Activated naive CD8-positive, alpha-beta T cell treated with anti-CD3 and anti-CD28 coated beads for 36 hours (primary cell): ENCODE measurements around the gene MLLT3. TPM values are rescaled to one million over a fixed set of nuclear protein-coding genes. Genes with fewer than 3 reads are reported as not detected.
"Not testable (repeated sequence)": the region's sequence is repeated elsewhere in the genome, so short reads cannot be mapped to it uniquely, and the experiment has no call there.

ENCODE experiments used
- DNase-seq: peaks from one replicate; pipeline ENCODE4 v3.0.0; 2021
- H3K27ac Mint-ChIP-seq: one replicate; pipeline ENCODE4 v1.8.0; 2022; ENCODE audit warnings: mild to moderate bottlenecking, moderate library complexity, mixed read lengths
- H3K27me3 Mint-ChIP-seq: one replicate; pipeline ENCODE4 v1.8.0; 2022; ENCODE audit warnings: mild to moderate bottlenecking, mixed read lengths
- H3K36me3 Mint-ChIP-seq: one replicate; pipeline ENCODE4 v1.8.0; 2021; ENCODE audit warnings: mild to moderate bottlenecking, mixed read lengths
- H3K4me1 Mint-ChIP-seq: one replicate; pipeline ENCODE4 v1.8.0; 2021; ENCODE audit warnings: mixed read lengths
- H3K4me3 Mint-ChIP-seq: one replicate; pipeline ENCODE4 v1.8.0; 2022; ENCODE audit warnings: mild to moderate bottlenecking, moderate library complexity, mixed read lengths
- H3K9me3 Mint-ChIP-seq: one replicate; pipeline ENCODE4 v1.8.0; 2022; ENCODE audit warnings: mixed read lengths
- total RNA-seq, 2 experiments: library from RNA; stranded (reverse); gene quantifications; one replicate each; pipeline ENCODE4 v1.2.3, GENCODE V29; 2021

MLLT3 gene
- 10 to 100 TPM; 68.0 to 69.9 TPM for total RNA-seq

DNA sequence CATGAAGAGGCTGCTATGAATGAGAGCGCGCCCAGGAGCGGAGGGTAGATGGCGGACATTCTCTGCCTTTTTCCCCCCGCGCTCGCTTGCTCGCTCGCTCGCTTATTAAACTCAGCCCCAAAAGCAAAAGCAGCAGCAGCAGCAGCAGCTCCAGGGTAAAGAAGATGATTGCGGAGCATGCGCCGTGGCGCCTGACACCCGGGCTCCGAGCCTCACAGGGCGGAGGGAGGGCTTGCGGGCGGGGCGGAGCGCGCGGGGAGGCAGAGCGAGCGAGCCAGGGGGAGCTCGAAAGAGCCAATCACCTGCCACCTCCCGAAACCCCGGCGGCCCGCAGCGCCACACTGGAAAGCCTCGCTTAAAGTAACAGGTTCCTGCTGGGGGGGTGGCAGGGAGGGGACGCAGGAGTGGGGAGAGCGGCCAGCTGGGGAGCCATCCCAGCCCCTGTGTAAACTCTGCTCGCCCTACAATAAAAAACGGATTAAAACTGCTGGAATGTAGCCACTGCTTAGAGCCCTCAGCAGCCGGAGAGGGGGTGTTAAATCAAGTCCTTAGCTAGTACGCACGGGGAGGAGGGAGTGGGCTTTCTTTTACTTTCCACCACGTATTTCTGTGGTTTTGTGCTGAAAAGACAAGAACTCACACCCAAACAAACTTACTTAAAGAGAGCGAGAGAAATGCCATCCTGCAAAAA is at the start of gene MLLT3:
Gene MLLT3, minus strand, starts transcription at position 170 of the 691 bp plus-strand sequence.
- Mint-ChIP-seq H3K27ac (peak within 1 kb of the TSS; percentile 99), H3K4me3 (peak within 1 kb of the TSS; percentile 94), H3K36me3 (peaks cover 18% of the 10 kb centered on the region), H3K4me1 (peaks cover 38% of the 10 kb centered on the region), H3K9me3 (no peaks in the 10 kb centered on the region), H3K27me3 (no peaks in the 10 kb centered on the region)
- peak; percentile 98 for DNase-seq

DNA sequence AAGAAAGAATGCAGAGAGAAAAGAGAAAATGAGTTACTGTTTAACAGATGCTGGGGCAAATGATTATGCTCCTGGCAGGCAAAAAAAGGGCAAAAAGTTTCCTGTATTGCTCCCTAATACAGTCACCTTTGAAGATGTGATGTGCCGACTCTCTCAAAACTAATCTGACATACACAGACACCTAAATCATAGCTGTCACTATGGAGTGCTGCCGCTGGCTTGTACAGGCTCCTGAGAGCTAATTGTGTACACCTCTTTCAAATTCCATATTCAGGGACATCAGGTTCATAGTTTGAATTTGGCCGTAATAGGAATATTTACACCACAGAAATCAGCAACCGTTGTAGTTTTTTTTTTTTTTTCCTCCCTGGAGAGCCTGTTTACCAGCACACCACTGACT is 49.3 kb upstream of the MLLT3 start:
- Mint-ChIP-seq H3K27ac (no peak overlapping the region), H3K27me3 (no peaks in the 10 kb centered on the region), H3K36me3 (no peaks in the 10 kb centered on the region), H3K4me3 (no peak overlapping the region), H3K9me3 (no peaks in the 10 kb centered on the region), H3K4me1 (no peaks in the 10 kb centered on the region)
- DNase-seq = no peak

DNA sequence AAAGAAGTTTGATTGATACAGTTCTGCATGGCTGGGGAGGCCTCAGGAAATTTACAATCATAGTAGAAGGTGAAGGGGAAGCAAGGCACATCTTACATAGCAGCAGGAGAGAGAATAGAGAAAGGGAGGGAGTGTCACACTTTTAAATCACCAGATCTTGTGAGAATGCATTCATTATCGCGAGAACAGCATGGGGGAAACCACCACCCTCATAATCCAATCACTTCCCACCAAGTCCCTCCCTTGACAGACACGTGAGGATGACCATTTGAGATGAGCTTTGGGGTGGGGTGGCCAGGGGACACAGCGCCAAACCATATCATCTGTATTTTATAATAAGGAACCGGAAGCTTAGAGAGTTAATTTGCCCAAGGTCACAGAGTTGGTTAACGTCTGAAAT is 48.1 kb upstream of the MLLT3 start:
- H3K4me3 Mint-ChIP-seq = no peak overlapping the region
- no peaks in the 10 kb centered on the region for H3K9me3 Mint-ChIP-seq
- H3K4me1 Mint-ChIP-seq = no peaks in the 10 kb centered on the region
- H3K36me3 Mint-ChIP-seq = no peaks in the 10 kb centered on the region
- no peak overlapping the region for H3K27ac Mint-ChIP-seq
- H3K27me3 Mint-ChIP-seq = no peaks in the 10 kb centered on the region
- no peak for DNase-seq

DNA sequence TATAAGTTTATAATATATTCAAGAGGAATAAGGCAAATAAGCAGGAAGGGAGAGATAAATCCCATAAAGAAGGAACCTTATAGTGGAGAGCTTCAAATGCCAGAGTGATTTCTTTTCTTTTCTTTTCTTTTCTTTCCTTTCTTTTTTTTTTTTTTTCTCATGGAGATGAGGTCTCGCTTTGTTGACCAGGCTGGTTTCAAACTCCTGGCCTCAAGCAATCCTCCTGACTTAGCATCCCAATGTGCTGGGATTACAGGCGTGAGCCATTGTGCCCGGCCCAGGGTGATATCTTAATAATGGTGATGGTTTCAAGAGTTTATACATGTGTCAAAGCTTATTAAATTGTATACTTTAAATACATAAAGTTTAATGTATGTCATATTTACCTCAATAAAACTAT is 42.2 kb upstream of the MLLT3 start:
- H3K9me3 Mint-ChIP-seq = no peaks in the 10 kb centered on the region
- DNase-seq = no peak
- no peaks in the 10 kb centered on the region for H3K36me3 Mint-ChIP-seq
- no peak overlapping the region for H3K27ac Mint-ChIP-seq
- no peak overlapping the region for H3K4me3 Mint-ChIP-seq
- H3K27me3 Mint-ChIP-seq = no peaks in the 10 kb centered on the region
- H3K4me1 Mint-ChIP-seq = no peaks in the 10 kb centered on the region

DNA sequence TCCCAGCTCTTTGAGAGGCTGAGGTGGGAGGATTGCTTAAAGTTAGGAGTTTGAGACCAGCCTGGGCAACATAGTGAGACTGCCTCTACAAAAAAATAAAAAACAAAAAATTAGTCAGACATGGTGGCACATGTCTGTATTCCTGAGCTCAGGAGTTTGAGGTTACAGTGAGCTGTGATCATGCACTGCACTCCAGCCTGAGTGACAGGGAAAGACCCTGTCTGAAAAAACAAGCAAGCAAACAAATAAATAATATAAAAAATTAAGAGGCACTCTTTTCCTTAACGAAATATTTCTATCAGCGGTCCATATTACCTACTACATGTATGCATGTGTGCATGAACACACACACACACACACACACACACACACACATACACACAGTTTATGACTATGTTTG is 40.8 kb upstream of the MLLT3 start:
- no peak overlapping the region for H3K4me3 Mint-ChIP-seq
- H3K4me1 Mint-ChIP-seq = no peaks in the 10 kb centered on the region
- H3K27me3 Mint-ChIP-seq = no peaks in the 10 kb centered on the region
- H3K36me3 Mint-ChIP-seq = no peaks in the 10 kb centered on the region
- H3K9me3 Mint-ChIP-seq = no peaks in the 10 kb centered on the region
- no peak for DNase-seq
- H3K27ac Mint-ChIP-seq = no peak overlapping the region

DNA sequence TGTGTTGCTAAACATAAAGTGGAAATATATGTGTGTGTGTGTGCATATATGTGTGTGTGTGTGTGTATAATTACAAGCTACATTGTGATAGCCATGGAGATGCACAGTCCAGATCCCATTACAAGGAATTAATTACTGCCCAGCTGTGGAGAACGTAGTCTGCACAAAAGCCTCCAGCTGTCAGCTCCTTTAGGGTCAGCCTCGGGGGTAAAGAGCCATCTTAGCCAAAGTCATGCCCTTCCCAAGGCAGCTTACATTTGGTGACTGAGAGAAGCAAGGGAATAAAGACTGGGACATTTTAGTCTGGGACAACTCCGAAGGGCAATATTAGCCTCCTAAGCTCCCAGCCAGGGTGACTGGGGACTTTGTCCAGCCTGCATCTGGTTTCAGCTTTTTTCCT is 39.9 kb upstream of the MLLT3 start:
- Mint-ChIP-seq H3K9me3 (no peaks in the 10 kb centered on the region), H3K4me1 (no peaks in the 10 kb centered on the region), H3K27ac (no peak overlapping the region), H3K4me3 (no peak overlapping the region), H3K36me3 (no peaks in the 10 kb centered on the region), H3K27me3 (no peaks in the 10 kb centered on the region)
- no peak for DNase-seq

DNA sequence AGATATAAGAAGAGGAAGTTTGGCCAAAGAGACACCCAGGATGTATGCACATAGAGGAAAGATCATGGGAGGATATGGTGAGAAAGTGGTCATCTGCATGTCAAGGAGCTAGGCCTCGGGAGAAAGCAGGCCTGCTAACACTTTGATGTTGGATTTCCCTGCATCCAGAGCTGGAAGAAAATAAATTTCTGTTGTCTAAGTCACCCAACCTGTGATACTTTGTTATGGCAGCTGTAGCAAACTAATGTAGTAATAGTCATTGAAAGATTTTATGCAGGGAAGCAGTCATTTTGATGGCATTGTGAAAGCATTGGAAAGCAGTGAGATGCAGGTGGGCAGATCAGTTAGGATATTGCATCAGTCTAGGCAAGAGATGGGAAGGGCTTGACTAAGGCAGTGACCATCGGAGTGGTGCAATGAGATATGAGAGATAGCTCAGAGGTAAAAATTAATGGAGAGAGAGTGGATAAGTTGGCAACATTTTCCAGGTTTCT is 37.2 kb upstream of the MLLT3 start:
- no peak overlapping the region for H3K27ac Mint-ChIP-seq
- no peak for DNase-seq
- H3K9me3 Mint-ChIP-seq = no peaks in the 10 kb centered on the region
- no peaks in the 10 kb centered on the region for H3K4me1 Mint-ChIP-seq
- no peaks in the 10 kb centered on the region for H3K36me3 Mint-ChIP-seq
- no peak overlapping the region for H3K4me3 Mint-ChIP-seq
- no peaks in the 10 kb centered on the region for H3K27me3 Mint-ChIP-seq

DNA sequence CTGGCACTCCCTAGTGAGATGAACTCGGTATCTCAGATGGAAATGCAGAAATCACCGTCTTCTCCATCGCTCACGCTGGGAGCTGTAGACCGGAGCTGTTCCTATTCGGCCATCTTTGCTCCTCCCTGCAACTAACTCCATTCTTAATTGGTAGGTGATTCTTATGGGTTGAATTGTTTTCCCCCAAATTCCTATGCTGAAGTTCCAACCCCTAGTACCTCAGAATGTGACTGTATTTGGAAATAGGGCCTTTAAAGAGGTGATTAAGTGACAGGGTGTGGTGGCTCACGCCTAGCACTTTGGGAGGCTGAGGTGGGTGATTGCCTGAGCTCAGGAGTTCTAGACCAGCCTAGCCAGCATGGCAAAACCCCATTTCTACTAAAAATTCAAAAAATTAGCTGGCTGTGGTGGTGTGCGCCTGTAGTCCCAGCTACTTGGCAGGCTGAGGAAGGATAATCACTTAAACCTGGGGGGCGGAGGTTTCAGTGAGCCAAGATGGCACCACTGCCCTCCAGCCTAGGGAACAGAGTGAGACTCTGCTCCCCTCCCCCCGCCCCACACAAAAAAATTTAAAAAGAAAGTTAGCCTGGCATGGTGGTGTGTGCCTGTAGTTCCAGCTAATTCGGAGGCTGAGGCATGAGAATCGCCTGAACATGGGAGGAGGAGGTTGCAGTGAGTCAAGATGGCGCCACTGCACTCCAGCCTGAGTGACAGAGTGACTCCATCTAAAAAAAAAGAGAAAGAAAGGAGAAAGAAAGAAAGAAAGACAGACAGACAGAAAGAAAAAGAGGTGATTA is 36.6 kb upstream of the MLLT3 start:
- Mint-ChIP-seq H3K27me3 (no peaks in the 10 kb centered on the region), H3K36me3 (no peaks in the 10 kb centered on the region)

DNA sequence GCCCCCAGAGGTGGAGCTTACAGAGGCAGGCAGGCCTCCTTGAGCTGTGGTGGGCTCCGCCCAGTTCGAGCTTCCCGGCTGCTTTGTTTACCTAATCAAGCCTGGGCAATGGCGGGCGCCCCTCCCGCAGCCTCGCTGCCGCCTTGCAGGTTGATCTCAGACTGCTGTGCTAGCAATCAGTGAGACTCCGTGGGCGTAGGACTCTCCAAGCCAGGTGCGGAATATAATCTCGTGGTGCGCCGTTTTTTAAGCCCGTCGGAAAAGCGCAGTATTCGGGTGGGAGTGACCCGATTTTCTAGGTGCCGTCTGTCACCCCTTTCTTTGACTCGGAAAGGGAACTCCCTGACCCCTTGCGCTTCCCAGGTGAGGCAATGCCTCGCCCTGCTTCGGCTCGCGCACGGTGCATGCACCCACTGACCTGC is 36.0 kb upstream of the MLLT3 start:
- DNase-seq = peak; percentile 35
- H3K27ac Mint-ChIP-seq = peak overlapping the region; percentile 75
- not testable (repeated sequence) for H3K27me3 Mint-ChIP-seq, H3K9me3 Mint-ChIP-seq, H3K36me3 Mint-ChIP-seq, H3K4me3 Mint-ChIP-seq, H3K4me1 Mint-ChIP-seq

More for the DNA sequence above, 36.6 kb upstream of the MLLT3 start:
- no peaks in the 10 kb centered on the region for H3K9me3 Mint-ChIP-seq
- peak overlapping the region; percentile 75 for H3K27ac Mint-ChIP-seq
- DNase-seq = no peak
- no peak overlapping the region for H3K4me3 Mint-ChIP-seq
- H3K4me1 Mint-ChIP-seq = no peaks in the 10 kb centered on the region

DNA sequence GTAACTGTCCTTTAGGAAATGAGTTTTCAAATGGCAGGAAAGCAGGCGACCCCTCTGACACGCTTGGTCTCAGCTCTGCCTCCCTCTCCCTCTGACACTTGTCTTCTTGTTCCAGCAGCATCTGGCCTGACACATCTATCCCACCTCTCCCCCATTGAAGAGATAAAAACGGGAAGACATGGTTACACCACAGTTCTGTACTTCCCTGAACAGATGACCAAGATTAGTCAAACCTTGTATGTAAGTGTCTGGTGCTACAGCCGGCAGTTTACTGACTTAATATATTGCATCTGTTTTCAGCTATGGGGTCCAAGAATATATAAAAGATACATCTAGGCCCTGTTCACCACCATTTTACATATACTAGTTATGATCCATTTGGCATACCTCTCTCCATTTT is 29.6 kb upstream of the MLLT3 start:
- DNase-seq = no peak

DNA sequence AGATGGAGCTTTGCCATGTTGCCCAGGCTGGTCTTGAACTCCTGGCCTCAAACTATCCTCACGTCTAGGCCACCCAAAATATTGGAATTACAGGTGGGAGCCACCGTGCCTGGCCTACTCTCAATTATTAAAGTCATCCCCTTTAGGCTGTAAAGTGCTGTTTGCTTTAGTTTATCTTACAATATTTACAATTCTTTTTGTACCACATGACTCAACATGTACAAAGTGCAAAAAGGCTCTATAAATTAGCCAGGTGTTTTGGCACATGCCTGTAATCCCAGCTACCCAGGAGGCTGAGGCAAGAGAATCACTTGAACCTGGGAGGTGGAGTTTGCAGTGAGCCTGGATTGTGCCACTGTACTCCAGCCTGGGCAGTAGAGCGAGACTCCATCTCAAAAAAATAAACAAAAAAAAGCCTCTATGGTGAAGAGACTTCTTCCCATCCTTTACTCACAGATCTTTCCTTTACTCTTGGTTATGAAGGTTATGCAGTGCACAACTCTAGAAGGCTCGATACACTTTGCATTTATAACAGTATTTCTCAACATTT is 28.5 kb upstream of the MLLT3 start:
- no peaks in the 10 kb centered on the region for H3K4me1 Mint-ChIP-seq
- no peaks in the 10 kb centered on the region for H3K9me3 Mint-ChIP-seq
- H3K27me3 Mint-ChIP-seq = peaks cover 4% of the 10 kb centered on the region
- H3K4me3 Mint-ChIP-seq = no peak overlapping the region
- no peak overlapping the region for H3K27ac Mint-ChIP-seq
- DNase-seq = no peak
- H3K36me3 Mint-ChIP-seq = no peaks in the 10 kb centered on the region

More for the DNA sequence above, 29.6 kb upstream of the MLLT3 start:
- H3K9me3 Mint-ChIP-seq = no peaks in the 10 kb centered on the region
- H3K4me1 Mint-ChIP-seq = no peaks in the 10 kb centered on the region
- H3K4me3 Mint-ChIP-seq = no peak overlapping the region
- peaks cover 3% of the 10 kb centered on the region for H3K27me3 Mint-ChIP-seq
- no peaks in the 10 kb centered on the region for H3K36me3 Mint-ChIP-seq
- H3K27ac Mint-ChIP-seq = no peak overlapping the region

DNA sequence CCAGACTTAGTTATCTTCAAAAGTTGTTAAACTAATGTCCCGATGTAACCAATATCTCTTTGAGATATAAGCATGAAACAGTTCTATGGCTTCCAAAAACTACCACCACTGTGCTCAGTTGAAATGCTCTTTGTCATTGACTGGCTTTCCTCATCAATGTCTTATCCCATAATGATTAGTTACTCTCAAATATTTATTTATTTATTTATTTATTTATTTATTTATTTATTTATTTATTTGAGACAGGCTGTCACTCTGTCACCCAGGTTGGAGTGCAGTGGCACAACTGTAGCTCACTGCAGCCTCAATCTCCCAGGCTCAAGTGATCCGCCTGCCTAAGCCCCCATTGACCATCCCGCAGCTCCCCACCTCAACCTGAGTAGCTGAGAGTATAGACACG is 28.0 kb upstream of the MLLT3 start:
- peaks cover 4% of the 10 kb centered on the region for H3K27me3 Mint-ChIP-seq
- H3K4me3 Mint-ChIP-seq = no peak overlapping the region
- H3K36me3 Mint-ChIP-seq = no peaks in the 10 kb centered on the region
- H3K4me1 Mint-ChIP-seq = no peaks in the 10 kb centered on the region
- no peak overlapping the region for H3K27ac Mint-ChIP-seq
- H3K9me3 Mint-ChIP-seq = no peaks in the 10 kb centered on the region
- DNase-seq = no peak

DNA sequence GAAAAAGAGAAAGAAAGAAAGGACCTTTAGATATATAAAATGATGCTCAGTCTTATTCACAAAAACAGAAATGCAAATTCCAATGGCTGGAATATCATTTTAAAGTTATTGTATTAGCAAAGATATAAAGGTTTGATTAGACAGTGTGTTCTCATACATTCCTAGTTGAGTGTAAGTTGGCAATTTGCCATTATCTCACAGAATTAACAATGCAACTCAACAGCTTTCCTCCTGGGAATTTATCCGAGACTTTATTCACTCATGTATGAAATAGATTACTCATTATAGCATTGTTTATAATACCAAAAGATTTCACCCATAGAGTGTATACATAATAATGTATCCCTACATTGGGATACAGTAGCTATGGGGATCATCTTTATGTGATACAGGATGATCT is 27.1 kb upstream of the MLLT3 start:
- H3K9me3 Mint-ChIP-seq = no peaks in the 10 kb centered on the region
- H3K4me3 Mint-ChIP-seq = no peak overlapping the region
- no peak for DNase-seq
- no peaks in the 10 kb centered on the region for H3K4me1 Mint-ChIP-seq
- H3K36me3 Mint-ChIP-seq = no peaks in the 10 kb centered on the region
- H3K27me3 Mint-ChIP-seq = peaks cover 4% of the 10 kb centered on the region
- H3K27ac Mint-ChIP-seq = no peak overlapping the region

DNA sequence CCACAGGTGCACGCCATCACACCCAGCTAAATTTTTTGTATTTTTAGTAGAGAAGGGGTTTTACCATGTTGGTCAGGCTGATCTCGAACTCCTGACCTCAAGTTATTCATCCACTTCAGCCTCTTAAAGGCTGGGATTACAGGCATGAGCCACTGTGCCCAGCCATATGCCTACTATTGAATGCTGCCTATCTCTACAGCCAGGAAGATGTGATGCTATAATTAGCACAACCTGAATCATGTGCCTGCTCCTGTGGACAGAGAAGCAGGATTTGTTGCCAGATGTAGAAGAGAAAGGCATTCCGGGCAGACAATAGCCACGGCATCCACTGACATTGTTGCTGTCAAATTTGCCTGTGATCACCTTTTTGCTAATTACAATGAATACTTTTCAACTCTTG is 24.4 kb upstream of the MLLT3 start:
- Mint-ChIP-seq H3K27me3 (peaks cover 4% of the 10 kb centered on the region), H3K27ac (no peak overlapping the region), H3K9me3 (no peaks in the 10 kb centered on the region), H3K4me3 (no peak overlapping the region), H3K4me1 (no peaks in the 10 kb centered on the region), H3K36me3 (no peaks in the 10 kb centered on the region)
- DNase-seq = no peak

DNA sequence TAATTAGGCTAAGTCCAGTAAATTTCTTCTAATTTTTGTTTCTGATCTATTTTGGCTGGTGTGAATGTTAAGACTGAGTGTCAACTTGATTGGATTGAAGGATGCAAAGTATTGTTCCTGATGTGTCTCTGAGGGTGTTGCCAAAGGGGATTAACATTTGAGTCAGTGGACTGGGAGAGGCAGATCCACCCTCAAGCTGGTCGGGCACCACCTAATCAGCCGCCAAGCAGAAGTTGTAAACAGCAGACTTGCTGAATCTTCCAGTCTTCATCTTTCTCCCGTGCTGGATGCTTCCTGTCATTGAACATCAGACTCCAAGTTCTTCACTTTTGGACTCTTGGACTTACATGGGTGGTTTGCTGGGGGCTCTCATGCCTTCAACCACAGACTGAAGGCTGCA is 21.4 kb upstream of the MLLT3 start:
- H3K36me3 Mint-ChIP-seq = no peaks in the 10 kb centered on the region
- H3K9me3 Mint-ChIP-seq = no peaks in the 10 kb centered on the region
- H3K27me3 Mint-ChIP-seq = peaks cover 4% of the 10 kb centered on the region
- no peak overlapping the region for H3K27ac Mint-ChIP-seq
- no peak for DNase-seq
- peaks cover 13% of the 10 kb centered on the region for H3K4me1 Mint-ChIP-seq
- no peak overlapping the region for H3K4me3 Mint-ChIP-seq
